ENCODE measurements around the gene FRMD1.

FRMD1 gene

GRCh38 chr6:168022488-168023321 lies 56.3 kb downstream of the FRMD1 start:
- no peak for DNase-seq

- no peak for DNase-seq
These were observed 57.4 kb downstream of the FRMD1 start for GRCh38 chr6:168021581-168021980.

DNA sequence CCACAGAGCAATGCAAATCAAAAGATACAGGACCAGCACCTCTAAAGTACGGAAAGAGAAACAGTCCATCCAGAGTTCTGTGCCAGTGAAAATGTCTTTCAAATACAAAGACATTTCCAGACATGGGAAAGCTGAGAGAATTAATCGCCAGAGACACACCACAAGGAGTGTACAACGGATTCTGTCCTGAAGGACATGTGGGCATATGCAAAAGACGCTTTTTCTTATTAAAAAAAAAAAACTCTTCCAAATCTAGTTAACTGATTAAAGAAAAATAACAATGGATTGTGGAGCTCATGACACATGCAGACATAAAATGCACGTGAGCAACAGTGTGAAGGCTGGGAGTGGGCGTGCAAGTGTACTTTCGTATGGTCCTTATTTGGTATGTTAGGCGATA lies 58.8 kb downstream of the FRMD1 start:
- DNase-seq = no peak

DNA sequence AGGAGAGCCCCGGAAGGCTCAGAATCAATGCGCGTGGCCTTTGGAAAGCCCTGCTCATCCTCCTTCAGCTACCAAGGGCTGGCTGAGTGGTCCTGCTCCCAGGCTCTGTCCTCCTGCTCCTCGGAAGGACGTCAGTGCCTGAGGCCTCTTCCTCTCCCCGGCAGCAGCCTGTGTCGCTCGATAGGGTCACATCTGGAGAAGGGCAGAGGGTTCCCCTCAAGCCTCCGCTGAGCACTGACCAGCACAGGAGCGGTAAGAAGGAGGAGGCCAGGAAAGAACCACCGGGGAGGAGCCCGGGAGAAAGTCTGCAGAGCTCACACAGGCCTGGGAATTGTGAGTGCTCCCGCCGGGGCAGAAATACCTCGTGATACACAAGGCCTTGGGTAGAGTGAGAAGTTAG lies 60.3 kb downstream of the FRMD1 start:
- DNase-seq = no peak

DNA sequence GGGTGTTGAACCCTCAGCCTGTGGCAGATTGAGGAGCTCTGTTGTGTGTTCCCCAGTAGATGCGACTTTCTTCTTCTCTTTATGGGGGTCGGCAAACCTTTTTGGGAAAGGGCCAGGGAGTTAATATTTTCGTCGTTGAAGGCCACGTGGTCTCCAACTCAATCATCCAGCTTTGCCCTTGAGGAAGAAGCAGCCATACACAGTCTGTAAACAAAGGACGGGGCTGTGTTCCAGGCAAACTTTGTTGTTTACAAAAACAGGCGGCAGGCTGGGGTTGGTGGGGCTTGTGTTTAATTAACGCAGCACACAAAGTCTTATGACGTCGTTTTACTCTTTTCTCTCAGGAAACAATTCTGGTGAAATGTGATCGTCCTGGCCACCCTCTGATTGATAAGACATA lies 61.4 kb downstream of the FRMD1 start:
- no peak for DNase-seq

GRCh38 chr6:168016721-168017525 lies 62.1 kb downstream of the FRMD1 start:
- peak; percentile 66 for DNase-seq

DNA sequence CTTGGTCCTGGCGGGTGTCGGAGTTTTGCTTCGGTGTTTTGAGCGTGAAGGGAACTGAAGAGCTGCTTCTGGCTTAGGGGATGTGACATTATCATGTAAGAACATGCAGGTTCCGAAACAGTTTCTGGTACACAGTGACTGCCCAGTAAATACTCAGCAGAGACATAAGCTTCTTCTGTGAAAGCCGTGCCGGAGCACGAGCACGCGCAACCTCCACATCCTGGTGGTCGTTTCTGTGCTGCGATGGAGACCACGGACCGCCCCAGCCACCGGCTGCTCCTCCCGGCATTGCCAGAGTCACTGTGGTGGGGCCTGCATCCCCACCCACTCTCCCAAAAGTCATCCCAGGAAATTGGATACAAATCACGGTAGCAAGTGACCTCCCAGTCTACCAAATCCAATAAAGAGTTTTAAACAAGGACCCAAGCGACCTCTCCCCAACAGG lies 62.8 kb downstream of the FRMD1 start:
- no peak for DNase-seq

- DNase-seq = no peak
These were observed 63.4 kb downstream of the FRMD1 start for GRCh38 chr6:168015482-168016175.

DNA sequence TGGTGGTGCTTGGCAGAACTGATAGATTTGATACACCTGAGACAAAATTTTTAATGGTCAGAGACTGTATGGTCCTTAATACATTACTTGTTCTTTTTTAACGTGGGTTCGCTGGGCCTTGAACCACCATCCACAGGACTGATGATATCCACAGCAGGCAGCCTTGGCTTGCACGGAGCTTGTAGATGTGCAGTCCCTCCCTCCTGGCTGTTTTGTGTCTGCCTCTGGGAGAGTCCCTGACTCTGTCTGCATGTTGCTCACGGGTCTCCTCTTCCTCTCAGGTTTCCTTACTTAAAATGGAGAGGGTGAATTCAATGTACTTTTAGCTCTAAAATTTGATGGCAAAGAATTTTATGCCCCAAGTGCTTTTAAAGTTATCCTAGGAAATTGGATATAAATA lies 64.0 kb downstream of the FRMD1 start:
- DNase-seq = no peak

DNA sequence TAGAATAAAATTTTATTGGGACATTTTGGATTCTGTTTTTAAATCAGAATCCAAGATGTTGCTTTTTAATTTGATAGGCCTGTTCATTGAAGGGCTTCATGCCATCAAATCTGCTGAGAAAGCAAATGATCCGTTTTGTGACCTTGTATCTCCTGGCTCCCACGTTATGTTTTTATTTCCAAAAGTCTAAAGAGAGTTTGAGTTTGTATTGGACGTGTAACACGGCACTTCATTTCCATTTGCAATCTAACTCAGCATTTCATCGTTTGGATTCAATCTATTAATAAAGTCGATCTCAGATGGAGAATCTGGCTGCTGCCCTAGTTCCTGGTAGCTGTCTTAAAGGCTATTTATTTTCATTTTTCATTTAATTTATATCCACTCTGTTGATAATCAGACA lies 64.6 kb downstream of the FRMD1 start:
- no peak for DNase-seq

- DNase-seq = peak; percentile 28
These were observed 65.6 kb downstream of the FRMD1 start for GRCh38 chr6:168013250-168013915.

- DNase-seq = no peak
These were observed 66.4 kb downstream of the FRMD1 start for GRCh38 chr6:168012431-168013249.

GRCh38 chr6:168011291-168011690 lies 67.7 kb downstream of the FRMD1 start:
- DNase-seq = no peak

GRCh38 chr6:168009331-168009730 lies 69.7 kb downstream of the FRMD1 start:
- no peak for DNase-seq

- DNase-seq = no peak
These were observed 71.2 kb downstream of the FRMD1 start for GRCh38 chr6:168007592-168008338.

DNA sequence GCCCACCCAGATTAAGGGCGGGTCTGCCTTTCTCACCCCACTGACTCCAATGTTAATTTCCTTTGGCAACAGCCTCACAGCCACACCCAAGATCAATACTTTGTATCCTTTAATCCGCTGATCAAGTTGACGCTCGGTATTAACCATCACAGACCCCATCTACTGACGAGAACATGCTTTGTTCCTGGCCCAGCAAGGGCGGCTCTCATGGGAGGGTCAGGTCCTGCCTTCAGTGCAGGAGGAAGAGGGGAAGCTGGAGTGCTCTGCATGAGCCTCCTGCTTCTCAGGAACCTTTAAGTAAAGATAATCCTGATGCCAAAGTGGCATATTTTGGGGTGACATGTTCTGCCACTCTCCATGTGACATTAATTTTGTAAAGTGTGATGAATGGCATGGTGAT lies 73.2 kb downstream of the FRMD1 start:
- DNase-seq = no peak

GRCh38 chr6:168004945-168005344 lies 74.1 kb downstream of the FRMD1 start:
- DNase-seq = no peak

DNA sequence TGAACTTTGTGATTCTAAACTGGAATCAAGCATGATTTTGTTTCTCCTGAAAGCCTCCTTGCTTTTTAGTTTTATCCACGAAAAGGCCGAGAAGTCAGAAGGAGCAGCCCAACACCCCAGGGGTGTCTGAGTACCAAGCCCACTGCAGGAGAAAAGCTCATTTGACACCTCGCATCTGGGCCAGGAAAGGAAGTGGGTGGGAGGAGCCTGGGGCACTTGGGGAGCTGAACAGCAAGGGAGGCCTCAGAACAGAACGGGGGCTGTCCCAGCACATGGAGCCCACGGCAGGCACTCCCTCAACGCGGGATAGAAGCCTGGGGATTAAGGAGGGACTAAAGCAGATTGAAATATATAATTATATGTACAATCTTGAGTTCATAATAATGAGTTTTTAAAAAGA lies 75.0 kb downstream of the FRMD1 start:
- DNase-seq = no peak

Measured in RPMI8226 (cell line).